Hematopoietic multipotent progenitor cell treated with erythropoietin and hydrocortisone succinate and interleukin-3 and kit ligand, for 17 days (in vitro differentiated cells): ENCODE results near the gene CD69.

Experiments
- DNase-seq: peaks from one replicate; pipeline ENCODE4 v3.0.0-alpha.2; 2015; ENCODE audit warnings: low spot score

The CD69 gene

DNA sequence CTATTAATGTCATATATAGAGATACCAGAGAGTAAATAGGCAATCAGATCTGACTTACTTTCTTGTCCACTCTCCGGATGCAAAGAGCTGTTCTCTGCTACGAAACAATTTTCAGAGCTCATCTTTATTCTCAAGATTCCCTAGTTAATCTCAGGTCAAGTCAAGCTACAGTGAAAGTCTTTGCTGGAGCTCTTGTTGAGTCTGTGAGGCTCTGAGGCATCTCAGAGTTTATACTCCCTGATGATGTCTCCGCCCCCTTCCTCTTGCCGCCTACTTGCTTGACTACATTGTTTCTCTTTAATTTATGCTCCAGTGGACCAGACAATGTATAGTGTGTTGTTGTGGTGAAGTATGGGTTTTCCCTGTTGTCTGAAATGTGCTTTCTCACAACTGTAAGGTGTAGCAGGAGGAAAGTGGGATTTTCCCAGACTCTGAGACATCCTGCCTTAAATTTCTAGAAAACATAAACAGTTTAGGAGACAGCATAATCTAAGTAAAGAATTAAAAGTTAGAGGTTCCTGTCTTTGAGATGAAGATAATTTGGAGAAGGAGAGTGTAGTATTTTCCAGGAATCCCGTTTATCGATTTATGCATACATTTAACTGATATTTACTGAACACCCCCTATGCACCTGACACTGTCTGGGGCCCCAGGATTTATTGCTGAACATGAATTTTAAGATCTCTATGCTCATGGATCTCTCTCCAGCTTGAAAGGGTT lies at the start of gene CD69:
TSS of gene CD69 (minus strand) at position 203 of the 720 bp plus-strand sequence. CDS start at position 122, 81 bp downstream.
- peak; percentile 44 for DNase-seq

DNA sequence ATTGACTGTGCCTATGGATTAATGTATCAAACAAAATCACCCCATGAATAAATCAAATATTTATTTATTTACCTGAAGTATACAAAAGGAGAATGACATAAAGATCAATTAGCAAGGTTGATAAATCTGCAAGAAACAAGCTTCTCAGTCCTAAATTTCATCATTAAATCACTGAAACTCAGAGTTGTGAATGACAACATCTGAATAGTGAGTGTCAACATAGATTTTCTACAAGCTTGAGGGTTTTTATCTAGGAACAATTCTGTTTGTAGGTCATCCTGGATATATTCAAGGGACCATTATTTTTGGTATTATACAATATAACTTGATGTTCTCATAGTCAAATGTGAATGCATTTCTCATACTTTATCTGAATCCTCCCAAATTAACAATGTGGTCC lies 49.2 kb upstream of the CD69 start:
- DNase-seq: no peak

DNA sequence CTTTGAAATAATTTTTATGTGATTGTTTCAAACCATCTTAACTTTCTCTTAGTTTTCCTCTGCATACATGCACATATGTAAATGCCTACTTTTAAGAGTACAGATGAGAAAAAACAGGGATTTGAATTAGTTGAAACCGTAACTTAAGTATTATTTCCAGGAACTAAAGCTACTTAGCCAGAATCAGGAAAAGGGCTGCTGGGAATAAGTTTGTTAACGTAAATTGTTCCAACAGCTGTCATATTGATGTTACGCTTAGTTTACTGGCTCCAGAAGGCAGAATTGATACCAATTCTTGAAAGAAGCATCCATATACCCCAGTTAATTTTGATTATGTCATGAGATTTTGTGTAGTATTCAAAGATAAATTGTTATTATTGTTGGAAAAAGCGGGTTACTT lies 48.6 kb upstream of the CD69 start:
- no peak for DNase-seq

DNA sequence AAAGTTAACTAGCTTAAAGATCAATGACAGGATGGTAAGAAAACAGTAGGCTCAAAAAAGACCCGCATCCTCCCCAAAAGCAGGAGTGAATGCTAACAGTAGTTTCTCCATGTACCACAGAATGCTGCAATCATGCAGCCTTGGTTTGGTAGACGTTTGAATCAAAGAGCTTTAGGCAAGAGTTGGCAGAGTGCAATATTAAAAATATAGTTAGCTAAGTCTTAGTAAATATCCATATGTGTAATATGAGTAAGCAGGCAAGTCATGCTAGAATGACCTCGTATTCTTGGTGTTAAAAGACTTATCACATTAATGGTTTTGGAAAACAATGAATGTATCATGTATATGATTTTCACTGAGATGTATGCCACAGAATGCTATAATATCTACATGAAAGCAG lies 47.8 kb upstream of the CD69 start:
- DNase-seq: no peak

DNA sequence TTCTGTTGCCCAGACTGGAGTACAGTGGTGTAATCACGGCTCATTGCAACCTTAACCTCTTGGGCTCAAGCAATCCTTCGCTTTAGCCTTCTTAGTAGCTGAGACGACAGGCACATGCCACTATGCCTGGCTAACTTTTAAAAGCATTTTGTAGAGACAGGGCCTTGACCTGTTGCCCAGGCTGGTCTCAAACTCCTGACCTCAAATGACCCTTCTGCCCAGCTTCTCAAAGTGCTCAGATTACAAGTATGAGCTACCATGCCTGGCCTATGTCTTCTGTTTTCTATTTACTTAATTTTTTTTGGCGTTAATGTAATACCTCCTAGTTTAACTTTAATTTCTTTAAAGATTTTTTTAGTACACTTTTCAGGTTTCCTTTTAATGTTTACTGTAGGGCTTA lies 46.0 kb upstream of the CD69 start:
- DNase-seq: no peak

DNA sequence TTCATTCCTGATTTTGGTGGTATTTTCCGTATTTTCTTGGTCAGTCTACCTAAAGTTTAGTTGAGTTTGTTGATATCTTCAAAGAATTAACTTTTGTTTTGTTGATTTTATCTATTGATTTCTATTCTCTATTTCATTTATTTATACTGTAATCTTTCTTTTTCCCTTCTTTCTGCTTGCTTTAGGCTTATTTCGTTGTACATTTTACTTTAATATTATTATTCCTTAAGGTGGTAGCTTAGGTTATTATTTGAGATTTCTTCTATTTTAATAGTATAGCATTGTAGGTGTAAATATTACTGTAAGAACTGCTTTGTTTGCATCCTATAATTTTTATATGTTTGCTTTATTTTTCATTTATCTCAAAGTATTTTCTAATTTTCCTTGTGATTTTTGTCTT lies 45.2 kb upstream of the CD69 start:
- no peak for DNase-seq

DNA sequence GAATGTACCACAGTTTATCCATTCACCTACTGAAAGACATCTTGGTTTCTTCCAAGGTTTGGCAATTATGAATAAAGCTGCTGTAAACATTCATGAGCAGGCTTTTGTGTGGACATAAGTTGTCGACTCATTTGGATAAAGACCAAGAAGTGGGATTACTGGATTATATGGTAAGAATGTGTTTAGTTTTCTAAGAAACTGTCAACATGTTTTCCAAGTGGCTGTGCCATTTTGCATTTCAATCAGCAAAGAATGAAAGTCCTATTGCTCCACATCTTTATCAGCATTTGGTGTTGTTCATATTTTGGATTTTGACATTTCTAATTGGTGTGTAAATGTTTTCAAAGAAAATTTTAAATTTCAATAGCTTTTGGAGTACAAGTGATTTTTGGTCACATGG lies 39.3 kb upstream of the CD69 start:
- DNase-seq: no peak

DNA sequence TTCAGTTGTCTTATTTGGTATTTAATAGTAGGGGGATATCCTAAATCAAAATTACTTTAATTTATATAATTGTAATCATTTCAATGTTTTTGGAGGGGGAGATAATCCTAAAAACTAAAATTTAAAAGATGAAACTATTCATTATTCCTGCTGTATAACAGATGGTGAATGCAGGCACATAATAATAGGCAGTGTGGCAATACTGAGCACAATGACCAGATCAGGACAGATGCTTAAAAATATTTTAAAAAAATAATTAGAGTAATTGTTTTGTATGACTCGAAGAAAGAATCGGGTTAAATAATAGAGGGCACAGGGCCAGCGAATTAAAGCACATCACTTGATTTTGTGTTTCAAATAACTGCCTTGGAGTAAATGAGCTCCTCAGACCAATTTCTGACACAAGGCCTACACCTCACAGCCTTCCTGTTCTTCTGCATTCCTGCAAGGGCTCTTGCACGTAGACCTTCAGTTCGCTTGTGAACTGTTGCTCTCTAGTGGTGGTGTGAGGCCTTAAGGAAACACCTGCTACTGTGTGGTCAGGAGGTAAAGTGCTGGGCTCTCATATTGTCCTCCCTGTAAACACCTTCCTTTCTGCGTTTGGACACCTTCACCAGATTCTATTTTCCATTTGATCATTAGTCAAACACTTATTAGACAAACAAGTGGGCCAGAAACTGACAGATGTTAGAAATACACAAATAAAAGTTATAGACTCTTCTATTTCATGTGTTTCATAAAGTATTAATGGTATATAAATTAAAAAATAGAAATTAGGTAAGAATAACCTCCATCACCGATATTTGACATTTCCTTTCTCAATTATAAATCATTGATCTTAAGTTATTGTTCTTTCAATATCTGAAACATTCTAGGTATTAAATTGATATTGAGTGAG lies 37.3 kb upstream of the CD69 start:
- peak; percentile 75 for DNase-seq

DNA sequence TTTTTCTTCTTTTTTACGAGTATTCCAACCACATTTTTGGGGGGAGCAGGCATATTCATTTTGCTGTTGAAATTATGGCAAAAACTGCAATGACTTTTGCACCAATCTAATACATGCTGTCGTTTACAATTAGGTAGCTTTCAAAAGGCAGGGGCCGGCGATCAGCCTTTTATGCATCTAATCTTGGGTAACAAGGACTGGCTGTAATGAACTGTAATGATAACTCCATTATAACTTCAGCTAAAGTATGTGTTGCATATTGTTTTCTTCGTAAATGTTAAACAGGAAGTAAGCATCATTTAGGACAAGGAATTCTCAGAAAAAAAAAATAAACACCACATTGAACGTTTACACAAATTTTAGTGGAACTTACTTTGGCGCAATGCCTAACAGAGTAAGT lies 36.3 kb upstream of the CD69 start:
- no peak for DNase-seq

DNA sequence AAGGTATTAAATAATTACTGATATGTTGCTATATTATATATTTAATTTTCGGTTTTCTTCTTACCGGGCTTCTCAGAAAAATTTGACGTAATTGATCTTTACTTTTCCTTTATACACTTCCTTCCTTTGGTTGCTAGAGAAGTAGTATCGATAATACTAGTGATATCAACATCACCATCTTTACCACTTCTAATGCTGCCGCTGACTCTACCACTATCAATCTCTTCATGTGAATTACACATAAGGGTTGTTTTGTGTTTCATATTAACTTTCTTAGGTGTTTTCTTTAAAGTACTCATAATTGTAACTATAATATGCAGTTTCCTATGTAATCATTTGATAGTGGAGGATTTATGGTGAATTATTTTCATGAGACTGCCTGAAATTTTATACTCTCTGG lies 35.6 kb upstream of the CD69 start:
- no peak for DNase-seq

DNA sequence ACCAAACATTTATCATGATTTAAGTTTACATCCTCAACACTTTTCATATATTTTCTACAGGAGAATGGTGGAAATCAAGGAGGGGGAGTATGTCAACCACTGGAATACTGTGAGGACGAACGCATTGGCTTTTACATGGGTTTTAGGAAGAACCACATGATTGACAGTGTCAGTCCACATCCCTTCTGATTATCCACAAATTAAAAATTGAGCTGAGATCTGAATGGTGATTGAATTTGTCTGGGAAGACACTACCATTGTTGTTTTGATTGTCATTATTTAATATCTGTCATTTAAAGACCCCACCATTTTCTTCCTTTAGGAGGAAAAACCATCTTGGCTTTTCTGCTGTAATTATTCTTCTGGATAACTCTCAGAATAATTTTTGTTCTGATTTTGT lies 35.2 kb upstream of the CD69 start:
- no peak for DNase-seq

DNA sequence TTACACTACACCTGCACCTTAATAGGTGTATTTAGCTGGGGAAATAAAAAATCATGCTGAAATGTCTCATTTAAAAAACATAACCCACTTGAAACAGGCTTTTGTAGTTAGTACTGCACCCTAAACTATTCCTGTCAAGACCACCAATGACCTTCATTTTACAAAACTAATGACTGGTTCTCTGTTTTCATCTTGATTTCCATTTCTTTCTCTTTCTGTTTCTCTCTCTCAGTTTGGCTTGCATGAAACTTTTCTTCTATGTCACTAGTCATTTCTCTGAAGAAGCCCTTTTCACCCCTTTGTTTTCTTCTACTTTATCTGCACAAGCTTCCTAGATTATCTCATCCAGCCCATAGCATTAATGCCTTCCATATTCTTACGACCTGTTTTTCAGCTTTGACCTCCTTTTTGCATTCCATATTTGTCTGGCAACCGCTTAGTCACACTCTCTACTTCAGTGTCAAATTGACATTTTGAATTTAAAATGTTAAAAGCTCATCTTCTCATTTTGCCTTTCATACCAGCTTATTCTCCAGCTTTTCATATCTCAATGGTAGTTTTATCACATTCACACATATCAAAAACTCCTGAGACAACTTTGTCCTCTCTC lies 33.9 kb upstream of the CD69 start:
- no peak for DNase-seq

DNA sequence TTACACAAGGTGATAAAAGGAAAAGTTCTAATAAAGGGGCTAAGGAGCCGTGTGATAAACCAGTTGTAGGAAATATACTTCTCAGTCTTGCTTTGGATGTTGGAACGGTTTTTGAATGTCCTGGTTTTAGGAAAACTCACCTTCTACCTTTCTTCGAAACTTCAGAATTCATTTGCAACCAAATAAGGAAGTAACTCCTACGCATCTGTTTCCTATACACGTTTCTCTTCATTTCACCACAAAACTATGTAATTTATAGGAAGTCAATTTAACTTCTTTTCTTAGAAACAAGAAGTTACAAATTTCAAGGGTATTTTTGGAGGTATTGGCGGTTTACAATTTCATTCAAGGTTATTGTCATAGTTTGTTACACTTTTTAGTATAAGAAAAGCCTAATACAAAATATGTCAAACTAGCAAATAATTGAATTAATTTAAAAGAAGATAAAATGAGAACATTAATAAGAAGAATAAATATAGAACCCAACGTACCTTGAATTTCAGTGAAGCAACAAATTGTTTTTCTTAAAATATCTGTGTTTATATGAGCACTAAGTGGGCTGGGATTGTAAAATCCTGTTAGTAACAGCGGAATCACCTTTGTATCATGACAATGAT lies 33.2 kb upstream of the CD69 start:
- DNase-seq: no peak

DNA sequence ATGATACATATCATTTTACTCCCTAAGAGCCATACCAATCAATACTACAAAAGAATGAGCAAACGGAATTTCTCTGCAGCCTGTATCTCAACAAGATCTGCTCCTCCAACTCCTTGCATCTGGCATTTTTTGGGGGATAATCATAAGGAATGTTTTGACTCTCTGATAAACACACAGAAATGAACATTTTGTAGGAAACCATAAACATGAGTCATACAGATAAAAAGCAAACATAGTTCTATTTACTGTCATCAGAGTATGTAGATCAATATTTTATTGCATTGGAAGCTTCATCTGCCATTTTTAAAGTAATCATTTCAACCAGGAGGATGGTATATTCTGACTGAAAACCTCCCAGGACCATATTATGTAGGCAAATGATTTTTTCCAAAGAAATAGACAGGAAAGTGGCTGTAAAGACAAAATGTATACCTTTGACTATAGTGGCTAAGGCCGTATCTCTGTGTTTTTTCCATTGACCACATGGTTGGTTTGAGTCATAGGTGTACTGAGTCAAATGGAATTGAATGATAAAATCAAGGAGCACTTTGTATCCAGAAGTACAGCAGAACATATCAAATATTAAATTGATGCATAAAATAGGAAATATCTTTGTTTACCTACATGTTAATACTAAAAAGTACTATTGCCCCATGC lies 32.4 kb upstream of the CD69 start:
- DNase-seq: no peak

DNA sequence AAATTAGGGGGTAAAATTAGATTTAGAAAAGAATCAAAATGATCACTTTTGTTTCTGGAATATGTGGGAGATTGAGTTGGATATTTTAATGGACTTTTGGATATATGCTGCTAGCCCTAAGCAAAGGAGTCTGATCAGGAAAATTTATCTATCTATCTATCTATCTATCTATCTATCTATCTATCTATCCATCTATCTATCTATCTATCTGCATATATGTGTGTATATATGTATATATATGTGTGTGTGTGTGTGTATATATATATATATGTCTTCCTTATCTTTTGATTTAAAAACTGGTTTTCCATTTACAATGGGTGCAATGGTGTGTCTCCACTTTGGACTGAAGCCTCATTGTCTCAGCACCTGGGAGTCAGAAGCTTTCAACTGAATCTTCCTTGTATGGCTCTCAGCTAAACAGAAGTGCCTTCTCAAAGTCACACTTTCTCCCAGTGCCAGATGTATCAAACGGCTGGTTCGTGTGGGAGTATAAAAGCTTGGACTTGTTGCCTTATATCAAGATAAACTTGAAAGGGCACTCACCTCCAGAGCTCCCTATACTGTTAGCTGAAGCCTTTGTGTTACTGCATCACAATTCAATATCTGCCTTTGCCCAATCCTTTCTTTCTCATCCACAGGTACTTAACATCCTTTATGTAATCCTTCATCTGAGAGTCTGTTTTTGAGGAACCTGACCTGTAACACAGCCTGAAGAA lies 31.6 kb upstream of the CD69 start:
- DNase-seq: no peak

DNA sequence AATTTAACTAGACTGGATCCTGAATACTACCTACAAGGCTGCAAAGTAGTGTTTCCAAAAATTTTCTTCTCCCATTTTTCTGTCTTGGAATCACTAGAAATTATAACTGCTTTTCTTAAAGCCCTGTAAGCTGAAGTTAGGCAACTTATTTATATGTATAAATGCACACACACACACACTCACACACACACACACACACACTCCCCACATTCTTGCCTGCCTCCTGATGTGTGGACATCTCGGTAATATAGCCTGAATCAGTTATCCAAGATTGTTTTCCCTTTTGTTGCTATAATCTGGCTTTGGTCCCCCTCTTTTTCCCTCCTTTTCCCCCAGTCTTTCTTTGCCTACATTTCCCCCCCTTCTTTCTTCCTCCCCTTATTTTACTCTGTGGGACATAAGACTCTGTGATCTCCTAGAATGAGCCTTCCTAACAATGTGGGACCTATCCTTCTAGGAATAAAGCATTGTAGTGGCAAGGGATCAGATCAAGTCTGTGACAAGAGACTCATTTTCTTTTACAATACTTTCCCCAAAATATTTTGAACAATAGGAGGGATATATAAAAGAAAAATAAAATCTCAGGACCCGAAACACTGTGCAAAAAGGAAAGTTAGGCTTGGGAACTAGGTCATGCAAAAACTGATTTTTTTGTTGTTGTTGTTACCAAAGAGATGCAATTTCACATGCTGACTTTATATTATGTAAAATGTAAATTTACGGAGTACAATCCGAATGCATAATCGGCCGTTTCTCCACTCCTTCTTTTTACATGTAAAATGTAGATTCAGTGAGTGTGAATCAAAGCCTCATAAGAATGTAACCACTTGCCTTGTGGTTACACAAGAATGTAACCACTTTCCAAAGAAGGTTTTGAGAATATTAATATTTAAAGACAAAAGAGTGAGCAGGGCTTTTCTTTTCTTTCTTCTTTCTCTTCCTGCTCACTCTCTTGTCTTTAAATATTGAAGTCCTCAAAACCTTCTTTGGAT lies 26.3 kb upstream of the CD69 start:
- no peak for DNase-seq

DNA sequence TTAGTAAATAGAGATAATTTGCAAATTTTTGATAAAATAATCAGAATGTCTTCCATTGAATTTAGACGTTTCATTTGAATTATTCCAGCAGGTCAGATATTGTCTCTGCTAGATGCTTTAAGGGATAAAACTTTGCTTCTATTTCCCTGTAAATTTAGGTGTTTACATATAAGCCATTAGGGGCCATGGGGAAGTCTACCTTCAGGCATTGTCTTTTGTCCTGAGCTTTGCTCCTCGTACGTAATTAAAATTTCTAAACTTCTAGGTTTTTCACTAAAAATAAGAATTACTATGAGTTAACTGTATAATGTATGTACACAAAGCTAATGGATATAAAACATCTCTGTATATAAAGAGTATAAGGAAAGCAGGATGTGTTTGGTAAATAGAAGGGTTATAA lies 24.1 kb upstream of the CD69 start:
- no peak for DNase-seq

DNA sequence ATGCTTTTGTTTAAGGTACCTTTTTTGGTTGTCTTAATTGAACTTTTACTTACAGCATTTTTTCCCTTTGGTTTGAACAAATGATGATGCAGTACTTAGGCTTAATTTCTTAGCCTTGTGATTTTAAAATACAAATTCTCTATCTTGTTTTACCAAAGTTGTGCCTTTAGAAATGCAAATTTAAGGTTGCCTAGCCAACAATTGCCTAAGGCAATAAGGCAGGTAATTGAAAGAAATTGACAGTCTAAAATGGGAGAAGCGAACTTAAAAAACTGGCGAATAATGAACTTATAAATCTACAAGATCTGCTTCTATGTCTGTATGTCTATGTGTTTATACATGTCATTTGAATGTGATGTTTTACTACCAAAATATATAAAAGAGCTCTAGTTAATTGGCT lies 23.6 kb upstream of the CD69 start:
- DNase-seq: no peak

DNA sequence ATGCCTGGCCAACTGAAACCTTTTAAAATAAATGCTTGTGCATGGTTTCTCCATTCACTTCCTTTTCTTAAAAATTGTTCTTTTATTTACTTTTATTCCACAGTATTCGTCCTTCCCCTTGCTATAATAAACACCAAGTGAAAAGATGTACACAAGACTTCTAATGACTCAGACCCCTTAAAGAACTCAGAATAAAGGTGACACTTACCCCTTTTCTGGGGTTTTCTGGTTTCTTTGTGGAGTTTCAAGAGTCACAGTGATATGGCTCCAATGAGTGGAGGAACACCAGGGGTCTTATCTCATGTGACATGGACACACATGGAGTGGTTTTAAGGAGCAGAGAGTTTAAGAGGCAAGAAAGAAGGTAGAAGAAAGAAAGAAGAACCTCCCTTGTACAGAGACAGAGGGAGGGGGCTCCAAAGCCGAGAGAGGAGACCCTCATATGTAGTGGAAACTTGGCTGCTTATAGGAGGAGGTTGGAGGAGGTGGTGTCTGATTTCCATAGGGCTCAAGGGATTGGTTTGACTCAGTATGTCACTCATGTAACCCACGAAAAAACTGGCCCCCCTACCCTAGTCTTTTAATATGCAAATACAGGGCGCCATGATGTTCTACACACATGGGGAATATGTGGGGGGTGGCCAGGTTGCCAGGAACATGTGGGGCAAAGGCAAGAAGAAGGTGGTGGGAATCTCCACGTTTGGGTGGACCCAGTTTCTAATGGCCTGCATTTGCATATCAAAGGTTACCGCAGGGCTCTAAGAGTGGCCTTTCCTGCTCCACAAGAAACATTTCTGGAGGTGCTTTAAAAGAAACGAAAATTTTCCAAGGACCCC lies 22.1 kb upstream of the CD69 start:
- DNase-seq: no peak
